ENCODE data around the gene TTL. TPM values are rescaled to one million over a fixed set of nuclear protein-coding genes. Genes with fewer than 3 reads are reported as not detected.
A peak's percentile ranks its signal among the peaks of the same experiment; 100 is the strongest.
"Not testable (repeated sequence)": the region's sequence is repeated elsewhere in the genome, so short reads cannot be mapped to it uniquely, and the experiment has no call there.

The TTL gene
- total RNA-seq, 1 donor from 2014 or later: 89.4 TPM

DNA sequence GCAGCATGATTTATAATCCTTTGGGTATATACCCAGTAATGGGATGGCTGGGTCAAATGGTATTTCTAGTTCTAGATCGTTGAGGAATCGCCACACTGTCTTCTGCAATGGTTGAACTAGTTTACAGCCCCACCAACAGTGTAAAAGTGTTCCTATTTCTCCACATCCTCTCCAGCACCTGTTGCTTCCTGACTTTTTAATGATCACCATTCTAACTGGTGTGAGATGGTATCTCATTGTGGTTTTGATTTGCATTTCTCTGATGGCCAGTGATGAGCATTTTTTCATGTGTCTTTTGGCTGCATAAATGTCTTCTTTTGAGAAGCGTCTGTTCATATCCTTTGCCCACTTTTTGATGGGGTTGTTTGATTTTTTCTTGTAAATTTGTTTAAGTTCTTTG lies 42.3 kb downstream of the TTL start:
- not testable (repeated sequence) for DNase-seq

DNA sequence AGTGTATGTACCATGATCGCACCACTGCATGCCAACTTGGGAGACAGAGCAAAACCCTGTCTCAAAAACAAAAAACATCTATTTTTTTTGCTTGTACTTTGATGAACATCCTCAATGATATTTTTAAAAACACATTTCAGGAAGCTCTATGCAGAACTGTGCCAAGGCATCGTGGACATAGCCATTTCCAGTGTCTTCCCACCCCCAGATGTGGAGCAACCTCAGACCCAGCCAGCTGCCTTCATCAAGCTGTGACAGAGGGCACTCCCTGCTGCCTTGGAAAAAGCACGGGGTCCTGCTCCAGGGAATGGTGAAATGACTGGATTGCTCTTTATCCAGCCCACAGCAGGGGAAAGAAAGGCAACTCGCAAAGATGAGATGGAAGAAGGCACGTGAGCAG lies 46.6 kb downstream of the TTL start:
- no peak for DNase-seq

DNA sequence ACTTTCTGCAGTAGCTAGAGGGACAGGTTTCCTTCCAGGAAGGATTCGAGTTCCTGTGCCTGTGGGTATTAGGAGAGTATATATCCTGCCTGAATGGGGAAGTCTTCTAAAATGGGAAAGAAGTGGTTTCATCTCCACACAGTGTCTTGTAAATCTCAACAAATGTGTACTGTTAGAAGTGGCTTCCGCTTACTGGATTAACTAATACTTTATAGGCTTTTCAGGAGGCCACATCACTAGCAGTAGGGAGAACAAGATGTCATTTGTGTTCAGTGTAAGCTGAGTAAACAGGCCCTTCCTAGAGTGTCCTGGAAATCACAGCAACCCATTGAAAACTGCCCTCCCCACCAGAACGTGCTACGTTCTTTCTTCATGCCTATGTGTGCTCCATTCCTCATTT lies 47.8 kb downstream of the TTL start:
- DNase-seq: no peak

- DNase-seq: no peak
Observed at GRCh38 chr2:112530728-112531127, 48.8 kb downstream of the TTL start.

DNA sequence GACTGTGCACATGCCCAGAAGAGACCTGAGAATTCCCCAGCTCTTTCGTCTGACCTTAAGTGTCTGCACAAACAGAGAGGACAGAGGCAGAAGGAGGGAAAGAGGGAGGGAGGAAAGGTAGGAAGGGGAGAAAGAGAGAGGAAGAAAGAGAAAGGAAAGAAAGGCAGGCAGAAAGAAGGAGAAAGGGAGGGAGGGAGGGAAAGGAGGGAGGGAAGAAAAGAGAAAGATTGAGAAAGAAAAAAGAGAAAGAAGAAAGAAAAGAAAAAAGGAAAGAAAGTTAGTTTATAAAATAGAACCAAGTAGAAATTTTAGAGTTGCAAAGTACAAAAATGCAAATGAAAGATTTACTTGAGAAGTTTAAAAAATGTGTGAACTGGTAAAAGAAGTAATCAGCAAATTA lies 52.9 kb downstream of the TTL start:
- DNase-seq: no peak

- not testable (repeated sequence) for DNase-seq
Observed at GRCh38 chr2:112536665-112537064, 54.7 kb downstream of the TTL start.

GRCh38 chr2:112539306-112539705 lies 57.4 kb downstream of the TTL start:
- no peak for DNase-seq

- DNase-seq: no peak
Observed at GRCh38 chr2:112540906-112541305, 59.0 kb downstream of the TTL start.

DNA sequence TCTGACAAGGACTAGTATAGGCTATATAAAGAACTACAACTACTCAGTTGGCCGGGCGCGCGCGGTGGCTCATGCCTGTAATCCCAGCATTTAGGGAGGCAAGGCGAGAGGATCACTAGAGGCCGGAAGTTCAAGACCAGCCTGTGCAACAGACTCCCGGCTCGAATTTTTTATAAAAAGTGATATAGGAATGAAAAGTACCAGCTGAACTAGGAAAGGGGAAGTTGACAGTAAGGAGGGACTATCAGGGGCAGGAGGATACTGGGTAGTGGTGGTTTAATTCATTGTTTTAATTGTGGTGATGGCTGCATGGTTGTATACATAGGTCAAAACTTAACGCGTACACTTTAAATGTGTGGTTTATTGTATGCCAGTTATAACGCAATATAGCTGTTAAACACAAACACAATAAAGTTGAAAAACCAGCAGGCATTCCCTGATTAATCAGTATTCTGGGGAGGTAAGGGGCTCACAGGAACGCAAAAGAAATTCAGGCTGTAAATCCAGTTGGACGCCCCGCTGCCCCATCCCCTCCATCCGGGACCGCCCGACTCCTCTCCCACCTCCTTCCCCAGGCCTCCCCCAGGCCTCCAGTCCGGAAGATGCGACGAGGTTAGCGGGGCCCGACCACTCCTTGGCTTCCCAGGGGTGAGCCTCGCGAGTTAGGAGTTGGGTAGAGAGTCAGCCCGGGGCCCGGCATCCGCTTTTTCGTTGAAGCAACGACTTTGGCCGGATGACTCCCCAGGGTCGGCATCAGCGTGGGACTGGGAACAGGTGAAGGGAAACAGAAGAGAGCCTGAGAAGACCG lies 59.6 kb downstream of the TTL start:
- peak; percentile 89 for DNase-seq

DNA sequence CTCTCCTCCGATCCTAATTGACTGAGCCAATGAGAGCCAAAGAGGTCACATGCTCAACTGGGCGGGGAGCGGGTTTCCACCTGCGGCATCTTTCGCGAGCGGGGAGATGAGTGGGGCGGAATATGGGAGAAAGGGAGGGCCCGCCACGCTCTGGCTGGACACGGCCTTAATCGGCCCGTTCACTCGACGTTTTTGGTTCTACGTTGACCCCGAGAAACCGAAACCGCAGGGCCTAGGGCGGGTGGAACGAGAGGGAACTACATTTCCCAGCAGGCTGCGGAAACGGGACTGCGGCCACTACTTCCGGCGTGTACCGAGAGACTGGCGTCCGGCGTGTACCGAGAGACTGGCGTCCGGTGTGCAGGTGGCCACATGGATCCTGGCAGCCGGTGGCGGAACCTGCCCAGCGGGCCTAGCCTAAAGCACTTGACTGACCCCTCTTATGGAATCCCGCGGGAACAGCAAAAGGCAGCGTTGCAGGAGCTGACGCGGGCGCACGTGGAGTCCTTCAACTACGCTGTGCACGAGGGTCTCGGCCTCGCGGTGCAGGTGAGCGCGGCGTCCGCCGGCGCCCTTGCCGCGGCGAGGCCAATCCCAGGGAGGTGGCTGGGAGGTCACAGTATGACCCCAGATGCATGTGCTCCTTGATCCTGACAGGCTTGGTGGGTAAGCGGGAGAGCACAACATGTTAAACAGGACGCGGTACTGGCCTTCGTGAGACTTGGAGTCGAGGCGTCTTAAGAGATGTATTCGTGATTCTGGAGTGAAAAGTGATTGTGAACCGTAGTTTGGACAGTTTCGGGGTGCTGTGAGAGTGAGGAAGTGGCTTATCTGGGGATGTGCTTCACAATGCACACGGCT lies 60.4 kb downstream of the TTL start, which contains the start of gene POLR1B:
POLR1B (plus strand) TSS at position 343 of the 861 bp plus-strand sequence; CDS start at position 373, 30 bp downstream.
- peak; percentile 89 for DNase-seq

GRCh38 chr2:112542984-112543661 lies 61.2 kb downstream of the TTL start:
- no peak for DNase-seq

GRCh38 chr2:112547333-112547732 lies 65.4 kb downstream of the TTL start:
- no peak for DNase-seq

- no peak for DNase-seq
Observed at GRCh38 chr2:112548980-112549379, 67.0 kb downstream of the TTL start.

- DNase-seq: no peak
Observed at GRCh38 chr2:112566104-112566503, 84.1 kb downstream of the TTL start.

DNA sequence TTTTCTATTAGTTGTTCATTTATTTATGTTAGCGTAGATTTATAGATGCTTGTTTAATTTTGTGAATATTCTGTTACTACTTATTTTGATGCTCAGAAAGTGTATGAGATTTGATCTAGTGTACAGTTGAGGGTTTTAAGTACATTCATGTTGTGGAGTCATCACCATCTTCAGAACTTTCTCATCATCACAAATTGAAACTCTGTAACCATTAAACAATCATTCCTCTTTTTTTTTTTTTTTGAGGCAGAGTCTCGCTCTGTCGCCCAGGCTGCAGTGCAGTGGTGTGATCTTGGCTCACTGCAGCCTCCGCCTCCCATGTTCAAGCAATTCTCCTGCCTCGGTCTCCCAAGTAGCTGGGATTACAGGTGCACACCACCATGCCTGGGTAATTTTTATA lies 84.6 kb downstream of the TTL start:
- not testable (repeated sequence) for DNase-seq

GRCh38 chr2:112572005-112572404 lies 90.0 kb downstream of the TTL start:
- no peak for DNase-seq

- DNase-seq: no peak
Observed at GRCh38 chr2:112577756-112578155, 95.8 kb downstream of the TTL start.

DNA sequence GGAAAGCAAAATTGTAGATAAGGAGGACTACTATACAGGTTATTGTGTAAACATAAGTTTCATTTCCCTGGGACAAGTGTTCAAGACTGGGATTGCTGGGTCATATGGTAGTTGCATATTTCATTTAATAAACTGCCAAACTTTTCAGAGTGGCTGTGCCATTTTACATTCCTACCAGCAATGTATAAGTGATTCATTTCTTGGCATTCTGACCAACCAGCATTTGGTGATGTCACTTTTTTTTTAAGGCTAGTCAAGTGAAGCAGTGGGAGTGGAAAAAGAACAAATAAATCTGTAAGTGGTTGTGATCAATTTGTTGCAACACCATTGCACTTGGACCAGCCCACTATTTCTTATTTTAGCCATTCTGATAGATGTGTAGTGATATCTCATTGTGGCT lies 97.3 kb downstream of the TTL start:
- no peak for DNase-seq

DNA sequence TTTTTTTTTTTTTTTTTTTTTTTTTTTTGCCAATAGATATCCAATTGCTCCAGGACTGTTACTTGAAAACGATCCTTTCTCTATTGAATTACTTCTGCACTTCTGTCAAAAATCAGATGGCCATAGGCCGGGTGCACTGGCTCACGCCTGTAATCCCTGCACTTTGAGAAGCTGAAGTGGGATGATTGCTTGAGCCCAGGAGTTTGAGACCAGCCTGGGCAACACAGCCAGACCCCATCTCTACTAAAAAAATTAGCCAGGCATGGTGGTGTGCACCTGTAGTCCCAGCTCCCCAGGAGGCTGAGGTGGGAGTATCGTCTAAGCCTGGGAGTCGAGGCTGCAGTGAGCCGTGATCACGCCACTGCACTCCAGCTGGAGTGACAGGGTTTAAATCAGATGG lies 98.1 kb downstream of the TTL start:
- DNase-seq: no peak

GRCh38 chr2:112582314-112582746 lies 100.4 kb downstream of the TTL start:
- DNase-seq: no peak

GRCh38 chr2:112583497-112584133 lies 101.7 kb downstream of the TTL start:
- DNase-seq: no peak
